ENCODE results near the gene GIT1. TPM values are rescaled to one million over a fixed set of nuclear protein-coding genes. Genes with fewer than 3 reads are reported as not detected.
A peak's percentile ranks its signal among the peaks of the same experiment; 100 is the strongest.

Gene GIT1
- total and polyA plus RNA-seq, 2 of the 13 experiments (the other 11 are each of a cell fraction or from before 2014, with no cell fraction given): 14.2 to 30.8 TPM

- TF ChIP-seq SKIL (CRISPR knock-in tag; IDR thresholded peaks at IDR 0.05; ENCODE audit: borderline replicate concordance) (0 out of 2 replicates have a peak, but pooled peaks have one; percentile 21), MNT (IDR thresholded peaks at IDR 0.05) (no peak), AKAP8 (CRISPR knock-in tag; IDR thresholded peaks at IDR 0.05) (0 out of 2 replicates have a peak, but pooled peaks have one; percentile 34), HDAC2 (CRISPR knock-in tag; IDR thresholded peaks at IDR 0.05) (peak; percentile 68; the same call in 1 of the 2 replicates), PCBP2 (optimal IDR thresholded peaks at IDR 0.05; ENCODE audit: low read depth, low read length, poor library complexity, severe bottlenecking) (no peak), ZNF234 (CRISPR knock-in tag; conservative IDR thresholded peaks at IDR 0.05) (no peak; the same call in none of the 2 replicates), STAT5B (CRISPR knock-in tag; IDR thresholded peaks at IDR 0.05) (0 out of 2 replicates have a peak, but pooled peaks have one; percentile 54), ZNF414 (CRISPR knock-in tag; IDR thresholded peaks at IDR 0.05) (0 out of 2 replicates have a peak, but pooled peaks have one; percentile 11), KAT8 (CRISPR knock-in tag; IDR thresholded peaks at IDR 0.05) (0 out of 2 replicates have a peak, but pooled peaks have one; percentile 49), SALL1 (CRISPR knock-in tag; IDR thresholded peaks at IDR 0.05) (peak; percentile 13; the same call in 1 of the 2 replicates), ARID2 (CRISPR knock-in tag; IDR thresholded peaks at IDR 0.05; ENCODE audit: borderline replicate concordance) (0 out of 2 replicates have a peak, but pooled peaks have one; percentile 10), ZNF12 (CRISPR knock-in tag; IDR thresholded peaks at IDR 0.05) (peak; percentile 54; the same call in 1 of the 2 replicates), ZNF639 (CRISPR knock-in tag; conservative IDR thresholded peaks at IDR 0.05) (0 out of 2 replicates have a peak, but pooled peaks have one; percentile 16), SMAD9 (CRISPR knock-in tag; IDR thresholded peaks at IDR 0.05) (no peak), ZNF383 (CRISPR knock-in tag; IDR thresholded peaks at IDR 0.05; ENCODE audit: borderline replicate concordance) (no peak), ZNF563 (CRISPR knock-in tag; IDR thresholded peaks at IDR 0.05) (peak; percentile 58; the same call in 1 of the 2 replicates), NR2F6 (IDR thresholded peaks at IDR 0.05) (peak; percentile 2; the same call in 1 of the 2 replicates), NR2F6 (CRISPR knock-in tag; IDR thresholded peaks at IDR 0.05) (0 out of 2 replicates have a peak, but pooled peaks have one; percentile 7), ZNF770 (CRISPR knock-in tag; IDR thresholded peaks at IDR 0.05) (peak; percentile 20; the same call in 1 of the 2 replicates), ZNF703 (CRISPR knock-in tag; IDR thresholded peaks at IDR 0.05; ENCODE audit: borderline replicate concordance) (no peak)
These were observed 2.5 kb upstream of the GIT1 start (continued) for GRCh38 chr17:29591737-29592608.
